Measurements from ENCODE around the gene ANXA11.

ANXA11 gene

GRCh38 chr10:80204677-80205476 is 460 bp downstream of the ANXA11 start:
- no peak for TF ChIP-seq CTCF (IDR thresholded peaks at IDR 0.05)

- no peak for TF ChIP-seq CTCF (IDR thresholded peaks at IDR 0.05)
These were observed 1.3 kb downstream of the ANXA11 start for GRCh38 chr10:80203835-80204676.

GRCh38 chr10:80202934-80203834 is 2.2 kb downstream of the ANXA11 start:
- peak; percentile 54 for TF ChIP-seq CTCF (IDR thresholded peaks at IDR 0.05)

- no peak for TF ChIP-seq CTCF (IDR thresholded peaks at IDR 0.05)
These were observed 3.7 kb downstream of the ANXA11 start for GRCh38 chr10:80201608-80202141.

GRCh38 chr10:80200687-80201086 is 4.7 kb downstream of the ANXA11 start:
- no peak for TF ChIP-seq CTCF (IDR thresholded peaks at IDR 0.05)

- TF ChIP-seq CTCF (IDR thresholded peaks at IDR 0.05) = no peak
These were observed 5.1 kb downstream of the ANXA11 start for GRCh38 chr10:80200259-80200658.

- no peak for TF ChIP-seq CTCF (IDR thresholded peaks at IDR 0.05)
These were observed 5.5 kb downstream of the ANXA11 start for GRCh38 chr10:80199828-80200227.
